Retinal pigment epithelial cell (primary cell): ENCODE results near the gene TYMP.

Experiments used
- DNase-seq: peaks from one replicate; pipeline ENCODE4 v3.0.0-alpha.2; 2010; ENCODE audit warnings: low read depth
- H3K4me3 ChIP-seq: 2 replicates; pipeline ENCODE4 v1.5.1; 2011; ENCODE audit warnings: mild to moderate bottlenecking, low read length, control low read depth, moderate library complexity
- CTCF ChIP-seq: conservative IDR thresholded peaks from 2 replicates; pipeline ENCODE4 v1.5.1; 2011; ENCODE audit warnings: low read depth, low read length, control low read depth, inconsistent platforms

Gene TYMP

GRCh38 chr22:50575426-50575941 is 45.7 kb upstream of the TYMP start:
- TF ChIP-seq CTCF: no peak
- no peak for DNase-seq
- H3K4me3 ChIP-seq: no peak overlapping the region

GRCh38 chr22:50574383-50574755 is 44.6 kb upstream of the TYMP start:
- no peak overlapping the region for H3K4me3 ChIP-seq
- DNase-seq: no peak
- TF ChIP-seq CTCF: no peak

GRCh38 chr22:50573491-50574382 is 43.9 kb upstream of the TYMP start:
- DNase-seq: no peak
- no peak for TF ChIP-seq CTCF
- H3K4me3 ChIP-seq: no peak overlapping the region

- no peak for TF ChIP-seq CTCF
- no peak for DNase-seq
- H3K4me3 ChIP-seq: no peak overlapping the region
Measured at GRCh38 chr22:50572965-50573364, 43.2 kb upstream of the TYMP start.

GRCh38 chr22:50571264-50572175 is 41.7 kb upstream of the TYMP start:
- no peak overlapping the region for H3K4me3 ChIP-seq
- DNase-seq: no peak
- TF ChIP-seq CTCF: no peak

- no peak overlapping the region for H3K4me3 ChIP-seq
- no peak for DNase-seq
- TF ChIP-seq CTCF: no peak
Measured at GRCh38 chr22:50570861-50571260, 41.0 kb upstream of the TYMP start.
